GM10266 (cell line): ENCODE results near the gene SLC6A11.

ENCODE experiments used
- DNase-seq: peaks from one replicate; pipeline ENCODE4 v3.0.0; 2012; ENCODE audit errors: extremely low spot score
- CTCF ChIP-seq: IDR thresholded peaks from 2 replicates; pipeline ENCODE4 v1.5.1; 2012; ENCODE audit warnings: mild to moderate bottlenecking, low read depth; ENCODE audit not compliant: control insufficient read depth, insufficient read depth; ENCODE audit errors: missing control alignments

Gene SLC6A11

GRCh38 chr3:10910367-10910766 is 94.3 kb downstream of the SLC6A11 start:
- no peak for TF ChIP-seq CTCF

GRCh38 chr3:10911350-10912002 is 95.4 kb downstream of the SLC6A11 start:
- TF ChIP-seq CTCF = no peak
- no peak for DNase-seq

More at GRCh38 chr3:10910367-10910766, 94.3 kb downstream of the SLC6A11 start:
- no peak for DNase-seq

GRCh38 chr3:10912786-10913185 is 96.8 kb downstream of the SLC6A11 start:
- no peak for TF ChIP-seq CTCF
- DNase-seq = no peak

GRCh38 chr3:10915376-10915775 is 99.3 kb downstream of the SLC6A11 start:
- TF ChIP-seq CTCF = no peak
- no peak for DNase-seq

GRCh38 chr3:10917176-10917575 is 101.1 kb downstream of the SLC6A11 start:
- DNase-seq = no peak
- TF ChIP-seq CTCF = no peak

GRCh38 chr3:10918011-10918410 is 102.0 kb downstream of the SLC6A11 start:
- DNase-seq = no peak
- no peak for TF ChIP-seq CTCF

- no peak for DNase-seq
- TF ChIP-seq CTCF = no peak
Measured at GRCh38 chr3:10919636-10920035, 103.6 kb downstream of the SLC6A11 start.
